Right lobe of liver (tissue), 6 donors: ENCODE measurements around the gene MAMDC4. TPM values are rescaled to one million over a fixed set of nuclear protein-coding genes. Genes with fewer than 3 reads are reported as not detected.
"Not testable (repeated sequence)": the region's sequence is repeated elsewhere in the genome, so short reads cannot be mapped to it uniquely, and the experiment has no call there.

Source experiments
- ATAC-seq, 4 donors: fragments of 200-7000 bp; cut with Tn5 transposase; one replicate each; pipeline ENCODE4 v1.9.1; 2020; ENCODE audit warnings: mild to moderate bottlenecking in 4 of 4, moderate library complexity in 4 of 4
- DNase-seq, 3 donors: peaks; one replicate each; pipeline ENCODE4 v3.0.0-alpha.2; 2020
- H3K27ac ChIP-seq, 3 donors: fragments of 200-600 bp; one replicate each; pipeline ENCODE4 v1.8.0; 2022
- H3K27me3 ChIP-seq, 2 donors: fragments of 200-600 bp; one replicate each; pipeline ENCODE4 v1.8.0; 2022
- H3K36me3 ChIP-seq, 4 donors: fragments of 200-600 bp; sonication (generic) in 1 of 4; one replicate each; pipeline versions ENCODE4 v1.5.1 to v1.8.0; 2017 to 2022; ENCODE audit warnings: control low read depth in 1 of 4
- H3K4me1 ChIP-seq, 4 donors: fragments of 200-600 bp; sonication (generic) in 1 of 4; one replicate each; pipeline versions ENCODE4 v1.5.1 to v1.8.0; 2017 to 2022; ENCODE audit warnings: control low read depth in 1 of 4
- H3K4me3 ChIP-seq, 3 donors: fragments of 200-600 bp; one replicate each; pipeline ENCODE4 v1.8.0; 2022
- H3K9me3 ChIP-seq, 4 donors: fragments of 200-600 bp; sonication (generic) in 1 of 4; one replicate each; pipeline versions ENCODE4 v1.5.1 to v1.8.0; 2017 to 2022; ENCODE audit warnings: control low read depth in 1 of 4
- CTCF ChIP-seq, 4 donors: fragments of 200-600 bp in 3 of 4; fragments of 450-650 bp in 1 of 4; IDR thresholded peaks; one replicate each; pipeline versions ENCODE4 v1.5.1 to v1.8.0; 2016 to 2022; ENCODE audit warnings: antibody characterized with exemption in 4 of 4, mild to moderate bottlenecking in 2 of 4
- POLR2A ChIP-seq: fragments of 450-650 bp; IDR thresholded peaks from one replicate; pipeline ENCODE4 v1.6.1; 2017; ENCODE audit warnings: antibody characterized with exemption, mild to moderate bottlenecking
- WGBS: methylation state at CpG from one replicate; pipeline ENCODE4 v1.1.6; 2018; ENCODE audit warnings: low coverage, low lambda C conversion rate; ENCODE audit not compliant: insufficient coverage; ENCODE audit errors: missing lambda C conversion rate; 5-methylcytosine and 5-hydroxymethylcytosine counted together
- intact Hi-C, 2 donors: fragments of 100-400 bp; cut with DNase I; formaldehyde crosslinking; loops; one replicate each; pipeline versions ENCODE4 v1.11.2 to v1.14.1; 2022
- total RNA-seq, 6 experiments: library from RNA; depleted of rRNA in 2 of 6; stranded (reverse); fragments of >200 nt in 2 of 6; fragmentation: NEBNext Ultra II Directional in 3 of 6; extraction: Animal tissue kit (Norgen Biotek cat#: 25700) in 3 of 6; gene quantifications; one replicate each; pipeline versions ENCODE4 v1.1.0 to v1.2.4, GENCODE V29; 2016 to 2023
- donor health status: DM: no; HTN: yes; CAD: no.
- donor health status: DM: no; HTN: no; CAD: no.
- donor health status: DM: no; HTN: no; CAD: no.
- donor health status: DM: no; HTN: yes; CAD: no.
- donor health status: DM: no; HTN: yes; CAD: no.

MAMDC4 gene
- total RNA-seq, 6 experiments from 2014 or later: 5.7 to 27.9 (median 22.5) TPM

- 11% methylated on average over 6 of the region's 28 CpGs for WGBS
- intact Hi-C loops: no loop called here
These were observed 11.1 kb upstream of the MAMDC4 start for GRCh38 chr9:136840877-136841645.

GRCh38 chr9:136841646-136842379, 10.3 kb upstream of the MAMDC4 start:
- intact Hi-C loops, H3K9me3 ChIP-seq, H3K27me3 ChIP-seq, DNase-seq, H3K36me3 ChIP-seq: not testable (repeated sequence)
- Histone ChIP-seq H3K27ac (peak overlapping the region in 1 of 3 donors; percentile 51), H3K4me1 (peaks cover 0 to 28% (median 6%) of the 10 kb centered on the region in 4 donors), H3K4me3 (peak overlapping the region in 1 of 3 donors; percentile 44)
- 64% methylated on average over 3 of the region's 16 CpGs for WGBS
- peak in 1 of 4 donors; percentile 0 for ATAC-seq

More at GRCh38 chr9:136840877-136841645, 11.1 kb upstream of the MAMDC4 start:
- TF ChIP-seq CTCF (IDR thresholded peaks at IDR 0.05): no peak
- TF ChIP-seq POLR2A: no peak
- peak; percentile 84 to 96 (median 95) for DNase-seq
- Histone ChIP-seq H3K36me3 (no peaks in the 10 kb centered on the region), H3K27ac (peak overlapping the region in 2 of 3 donors; percentile 36 to 51), H3K4me3 (no peak overlapping the region), H3K9me3 (no peaks in the 10 kb centered on the region), H3K27me3 (no peaks in the 10 kb centered on the region), H3K4me1 (peaks cover 0 to 28% (median 6%) of the 10 kb centered on the region in 4 donors)
- ATAC-seq: peak; percentile 67 to 83 (median 77)

GRCh38 chr9:136842380-136842948, 9.7 kb upstream of the MAMDC4 start, which contains the start of gene AJM1:
AJM1 (plus strand) TSS chr9:136842478; CDS start chr9:136844415, 1,937 bp downstream.
- intact Hi-C loops, H3K9me3 ChIP-seq, H3K36me3 ChIP-seq, H3K27me3 ChIP-seq: not testable (repeated sequence)
- peaks cover 0 to 28% (median 6%) of the 10 kb centered on the region in 4 donors for H3K4me1 ChIP-seq
- ATAC-seq (peak; percentile 56 to 68 (median 68)), DNase-seq (peak in 1 of 3 donors; percentile 69)
- TF ChIP-seq CTCF (IDR thresholded peaks at IDR 0.05): peak; percentile 72 to 89 (median 82)
- 0% methylated on average over 14 of the region's 27 CpGs for WGBS
- H3K27ac ChIP-seq: peak within 1 kb of the TSS in 1 of 3 donors; percentile 51
- H3K4me3 ChIP-seq: peak within 1 kb of the TSS; percentile 39 to 44 (median 41)

GRCh38 chr9:136843159-136843800, 8.9 kb upstream of the MAMDC4 start:
- peaks cover 0 to 28% (median 6%) of the 10 kb centered on the region in 4 donors for H3K4me1 ChIP-seq
- intact Hi-C loops, H3K4me3 ChIP-seq, H3K27me3 ChIP-seq, H3K27ac ChIP-seq, H3K9me3 ChIP-seq, DNase-seq, H3K36me3 ChIP-seq: not testable (repeated sequence)
- 3% methylated on average over 8 of the region's 21 CpGs for WGBS
- ATAC-seq: peak in 1 of 4 donors; percentile 0
